A549 (cell line): Measurements from ENCODE around the gene NUDT1. TPM values are rescaled to one million over a fixed set of nuclear protein-coding genes. Genes with fewer than 3 reads are reported as not detected.

ENCODE experiments used
- ATAC-seq, 2 experiments: fragments of 200-7000 bp in 1 of 2; fragments of >200 bp in 1 of 2; cut with Nextera tagmentation in 1 of 2; cut with Tn5 transposase in 1 of 2; 3 replicates each; pipeline versions ENCODE4 v1.8.0 to v1.9.1; 2018 to 2020; ENCODE audit warnings: mild to moderate bottlenecking in 1 of 2, moderate library complexity in 1 of 2
- CTCF ChIA-PET: fragments of 300-600 bp; sonication (Branson Sonifier 250); formaldehyde crosslinking; extraction: SDS; loops from one replicate; lab custom pipeline; 2021; ENCODE audit warnings: antibody characterized with exemption, inconsistent platforms; lab: Yijun Ruan, JAX
- POLR2A ChIA-PET: fragments of 350-600 bp; formaldehyde crosslinking; extraction: SDS; loops from one replicate; lab custom pipeline; 2021; ENCODE audit warnings: antibody characterized with exemption, inconsistent platforms; lab: Yijun Ruan, JAX
- DNase-seq, 2 experiments: peaks; one replicate each; pipeline versions ENCODE4 v3.0.0 to v3.0.0-alpha.2; 2011 to 2016; ENCODE audit warnings: low read depth in 1 of 2, low spot score in 1 of 2
- FAIRE-seq: peaks from 2 replicates; lab custom pipeline; 2011; peaks lifted over from hg19 to GRCh38; lab: Jason Lieb, UNC
- H3K27ac ChIP-seq, 2 experiments: fragments of >200 bp; sonication (Bioruptor Twin); formaldehyde crosslinking; 3 replicates each; pipeline ENCODE4 v1.5.1; 2016 to 2017
- H3K4me1 ChIP-seq: fragments of >200 bp; sonication (Bioruptor Twin); formaldehyde crosslinking; 3 replicates; pipeline ENCODE4 v1.6.1; 2016
- H3K4me2 ChIP-seq: fragments of >200 bp; sonication (Bioruptor Twin); formaldehyde crosslinking; 3 replicates; pipeline ENCODE4 v1.6.1; 2016
- H3K4me3 ChIP-seq: fragments of >200 bp; sonication (Bioruptor Twin); formaldehyde crosslinking; 3 replicates; pipeline ENCODE4 v1.5.1; 2016
- H3K9me3 ChIP-seq: fragments of >200 bp; sonication (Bioruptor Twin); formaldehyde crosslinking; 3 replicates; pipeline ENCODE4 v1.6.1; 2016
- CHD2 ChIP-seq: fragments of 150-350 bp; IDR thresholded peaks from 2 replicates; pipeline ENCODE4 v1.6.1; 2014; ENCODE audit warnings: low read length; ENCODE audit not compliant: partially characterized antibody
- ELK1 ChIP-seq: fragments of 150-350 bp; IDR thresholded peaks from 2 replicates; pipeline ENCODE4 v1.6.1; 2014; ENCODE audit warnings: low read depth, mild to moderate bottlenecking, low read length
- FOSB ChIP-seq: fragments of 250-450 bp; sonication (Bioruptor Pico); IDR thresholded peaks from 2 replicates; pipeline ENCODE4 v1.5.0; 2020; ENCODE audit warnings: mild to moderate bottlenecking, moderate library complexity
- GATA3 ChIP-seq: IDR thresholded peaks from 2 replicates; pipeline ENCODE4 v1.6.1; 2012; ENCODE audit warnings: borderline replicate concordance
- HEYL ChIP-seq: fragments of 250-450 bp; sonication (Bioruptor Pico); IDR thresholded peaks from 2 replicates; pipeline ENCODE4 v1.8.0; 2021; ENCODE audit warnings: mild to moderate bottlenecking, moderate library complexity
- HOXA7 ChIP-seq: fragments of 250-450 bp; sonication (Bioruptor Pico); IDR thresholded peaks from 2 replicates; pipeline ENCODE4 v1.5.0; 2020; ENCODE audit warnings: mild to moderate bottlenecking, moderate library complexity
- MAFK ChIP-seq: fragments of 450-650 bp; IDR thresholded peaks from 2 replicates; pipeline ENCODE4 v1.6.1; 2014; ENCODE audit not compliant: partially characterized antibody
- MAZ ChIP-seq: fragments of 150-350 bp; IDR thresholded peaks from 2 replicates; pipeline ENCODE4 v1.6.1; 2014; ENCODE audit warnings: antibody characterized with exemption, low read depth, low read length, borderline replicate concordance
- MYC ChIP-seq: IDR thresholded peaks from 2 replicates; pipeline ENCODE4 v1.6.1; 2012; ENCODE audit warnings: mild to moderate bottlenecking, inconsistent platforms, low read length, improper control_type of control experiment, borderline replicate concordance
- NPAS2 ChIP-seq: fragments of 250-450 bp; sonication (Bioruptor Pico); IDR thresholded peaks from 2 replicates; pipeline ENCODE4 v1.8.0; 2022; ENCODE audit warnings: mild to moderate bottlenecking, moderate library complexity, borderline replicate concordance
- PHF8 ChIP-seq: fragments of 200-600 bp; sonication (generic); IDR thresholded peaks from 2 replicates; pipeline ENCODE4 v1.6.1; 2016; ENCODE audit warnings: low read depth, mild to moderate bottlenecking, antibody characterized with exemption, moderate library complexity, borderline replicate concordance
- POLR2A ChIP-seq: IDR thresholded peaks from 2 replicates; pipeline ENCODE4 v1.6.1; 2012; ENCODE audit warnings: mild to moderate bottlenecking, low read length
- POLR2AphosphoS2 ChIP-seq: conservative IDR thresholded peaks from 2 replicates; pipeline ENCODE4 v1.6.1; 2012; ENCODE audit warnings: low read length, improper control_type of control experiment, inconsistent platforms
- RARB ChIP-seq: fragments of 250-450 bp; sonication (Bioruptor Pico); IDR thresholded peaks from 2 replicates; pipeline ENCODE4 v1.8.0; 2021; ENCODE audit warnings: mild to moderate bottlenecking, moderate library complexity
- RCOR1 ChIP-seq: fragments of 150-350 bp; IDR thresholded peaks from 2 replicates; pipeline ENCODE4 v1.6.1; 2014; ENCODE audit warnings: antibody characterized with exemption, low read length, low read depth
- REST ChIP-seq: fragments of 200-600 bp; sonication (generic); IDR thresholded peaks from 2 replicates; pipeline ENCODE4 v1.6.1; 2016; ENCODE audit warnings: antibody characterized with exemption, mild to moderate bottlenecking, moderate library complexity
- RNF2 ChIP-seq: fragments of 200-600 bp; sonication (generic); IDR thresholded peaks from 2 replicates; pipeline ENCODE4 v1.6.1; 2016; ENCODE audit warnings: low read depth, mild to moderate bottlenecking, antibody characterized with exemption, moderate library complexity, borderline replicate concordance
- SREBF2 ChIP-seq: fragments of 450-650 bp; IDR thresholded peaks from 2 replicates; pipeline ENCODE4 v1.6.1; 2014; ENCODE audit warnings: mild to moderate bottlenecking, moderate library complexity
- TP53 ChIP-seq: fragments of 250-450 bp; sonication (Bioruptor Pico); IDR thresholded peaks from 2 replicates; pipeline ENCODE4 v1.5.0; 2021; ENCODE audit warnings: mild to moderate bottlenecking, moderate library complexity
- ZFP36 ChIP-seq: fragments of 450-650 bp; IDR thresholded peaks from 2 replicates; pipeline ENCODE4 v1.6.1; 2014; ENCODE audit warnings: borderline replicate concordance; ENCODE audit not compliant: partially characterized antibody
- WGBS: methylation state at CpG from one replicate; pipeline ENCODE4 v1.1.6; 2017; ENCODE audit errors: missing lambda C conversion rate; 5-methylcytosine and 5-hydroxymethylcytosine counted together
- polyA plus RNA-seq, 4 experiments: library from polyadenylated mRNA; depleted of rRNA in 3 of 4; stranded (reverse); fragments of >200 nt; fragmentation: RNase III in 1 of 4; extraction: RNeasy Plus Mini Kit Qiagen cat#74134 plus additional on column Dnase treatment in 1 of 4; gene quantifications; 2 replicates in 3 of 4; 3 replicates in 1 of 4; pipeline ENCODE4 v1.2.3, GENCODE V29; 2011 to 2017
- TF ChIP-seq, protein P1 (sequence below): IDR thresholded peaks from 2 replicates; pipeline ENCODE4 v1.6.1; 2012
- TF ChIP-seq, protein P2 (sequence below): IDR thresholded peaks from 2 replicates; pipeline ENCODE4 v1.6.1; 2012; ENCODE audit warnings: low read depth, borderline replicate concordance

NUDT1 gene
- polyA plus RNA-seq, 2 of the 4 experiments (the other 2 are of a cell fraction): 38.3 to 92.3 TPM

GRCh38 chr7:2278026-2278425 is 36.0 kb downstream of the NUDT1 start (continued):
- TF ChIP-seq GATA3: no peak

GRCh38 chr7:2279896-2280295 is 37.9 kb downstream of the NUDT1 start:
- ChIA-PET POLR2A (no interaction called here), CTCF (interaction anchor here (1.0 kb wide), 1 partner anchor 12 kb away, joined by 3 read pairs; no protein-coding TSS in a partner anchor)
- no peak for FAIRE-seq
- Histone ChIP-seq H3K4me2 (no peak overlapping the region), H3K27ac (no peak overlapping the region), H3K4me3 (no peak overlapping the region), H3K9me3 (no peaks in the 10 kb centered on the region), H3K4me1 (no peaks in the 10 kb centered on the region)
- ATAC-seq: no peak
- WGBS: 87% methylated on average over 4 of the region's 4 CpGs
- DNase-seq: no peak
- TF ChIP-seq RARB (CRISPR knock-in tag) (no peak), MAFK (no peak), CHD2 (no peak), HOXA7 (CRISPR knock-in tag) (no peak), RNF2 (no peak), NPAS2 (CRISPR knock-in tag) (no peak), HEYL (CRISPR knock-in tag) (no peak), PHF8 (no peak), POLR2AphosphoS2 (no peak), SREBF2 (no peak), POLR2A (no peak), FOSB (no peak), REST (no peak), MYC (no peak), ZFP36 (no peak)
- TF ChIP-seq, protein P1, sequence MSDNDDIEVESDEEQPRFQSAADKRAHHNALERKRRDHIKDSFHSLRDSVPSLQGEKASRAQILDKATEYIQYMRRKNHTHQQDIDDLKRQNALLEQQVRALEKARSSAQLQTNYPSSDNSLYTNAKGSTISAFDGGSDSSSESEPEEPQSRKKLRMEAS: no peak

DNA sequence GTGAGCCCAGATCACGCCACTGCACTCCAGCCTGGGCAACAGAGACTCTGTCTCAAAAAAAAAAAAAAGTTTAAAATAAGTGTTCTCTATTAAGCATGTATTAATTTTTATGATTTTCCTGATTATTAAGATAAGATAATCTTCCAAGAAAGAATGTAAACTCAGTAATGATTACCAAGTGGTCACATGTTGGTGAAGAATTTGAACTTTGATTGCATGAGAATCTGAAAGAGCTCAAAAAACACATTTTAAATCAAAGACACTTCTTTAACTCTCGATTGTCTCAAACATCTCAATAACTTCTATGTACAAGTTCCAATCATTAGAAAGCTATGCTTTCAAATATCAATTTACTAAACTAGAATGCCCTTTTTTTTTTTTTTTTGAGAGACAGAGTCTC is 38.4 kb downstream of the NUDT1 start:
- Histone ChIP-seq H3K4me3 (no peak overlapping the region), H3K4me1 (no peaks in the 10 kb centered on the region), H3K9me3 (no peaks in the 10 kb centered on the region), H3K4me2 (no peak overlapping the region), H3K27ac (no peak overlapping the region)
- DNase-seq: no peak
- FAIRE-seq: no peak
- no peak for ATAC-seq
- TF ChIP-seq, protein P2, sequence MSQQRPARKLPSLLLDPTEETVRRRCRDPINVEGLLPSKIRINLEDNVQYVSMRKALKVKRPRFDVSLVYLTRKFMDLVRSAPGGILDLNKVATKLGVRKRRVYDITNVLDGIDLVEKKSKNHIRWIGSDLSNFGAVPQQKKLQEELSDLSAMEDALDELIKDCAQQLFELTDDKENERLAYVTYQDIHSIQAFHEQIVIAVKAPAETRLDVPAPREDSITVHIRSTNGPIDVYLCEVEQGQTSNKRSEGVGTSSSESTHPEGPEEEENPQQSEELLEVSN: no peak
- TF ChIP-seq MAZ (no peak), RCOR1 (no peak), TP53 (CRISPR knock-in tag) (no peak), ELK1 (no peak), GATA3 (no peak)
- ChIA-PET POLR2A (no interaction called here), CTCF (interaction anchor here (1.0 kb wide), 1 partner anchor 12 kb away, joined by 3 read pairs; no protein-coding TSS in a partner anchor)
- 94% methylated on average over 2 of the region's 2 CpGs for WGBS
